Right cardiac atrium (tissue), 5 donors: ENCODE measurements around the gene ZNF473. TPM values are rescaled to one million over a fixed set of nuclear protein-coding genes. Genes with fewer than 3 reads are reported as not detected.
A peak's percentile ranks its signal among the peaks of the same experiment; 100 is the strongest.

Experiments used
- ATAC-seq, 2 donors: fragments of 200-7000 bp; cut with Tn5 transposase; one replicate each; pipeline versions ENCODE4 v1.8.0 to v1.9.1; 2020; ENCODE audit warnings: moderate library complexity in 2 of 2, mild to moderate bottlenecking in 1 of 2
- DNase-seq, 3 donors: peaks; one replicate each; pipeline ENCODE4 v3.0.0-alpha.2; 2020
- H3K27ac ChIP-seq: one replicate; pipeline ENCODE4 v1.5.1; 2013; ENCODE audit warnings: mild to moderate bottlenecking, low read length, control low read depth, moderate library complexity
- H3K27me3 ChIP-seq: one replicate; pipeline ENCODE4 v1.6.1; 2013; ENCODE audit not compliant: control insufficient read depth, insufficient read depth
- H3K4me1 ChIP-seq: one replicate; pipeline ENCODE4 v1.6.1; 2013; ENCODE audit warnings: low read length; ENCODE audit not compliant: control insufficient read depth, insufficient read depth
- H3K4me3 ChIP-seq: one replicate; pipeline ENCODE4 v1.5.1; 2013; ENCODE audit warnings: low read length, control low read depth
- H3K9me3 ChIP-seq: one replicate; pipeline ENCODE4 v1.6.1; 2013; ENCODE audit warnings: low read length; ENCODE audit not compliant: control insufficient read depth
- WGBS: extraction: QIAGEN DNeasy Blood & Tissue Kit; methylation state at CpG from one replicate; pipeline ENCODE4 v1.1.7; 2013; 5-methylcytosine and 5-hydroxymethylcytosine counted together
- intact Hi-C, 4 donors: fragments of 100-400 bp; cut with DNase I; formaldehyde crosslinking; loops; one replicate each; pipeline versions ENCODE4 v1.11.0 to v1.14.0; 2022 to 2023
- long read RNA-seq, 4 donors: library from polyadenylated mRNA; unstranded; transcript quantifications; one replicate each; pipeline ENCODE4 v2.0.0, GENCODE V29; 2020 to 2021
- polyA plus RNA-seq: library from polyadenylated mRNA; stranded (reverse); fragments of 200-250 nt; gene quantifications from one replicate; pipeline ENCODE4 v1.2.3, GENCODE V29; 2013
- total RNA-seq, 4 donors: library from RNA; stranded (reverse); fragmentation: NEBNext Ultra II Directional; extraction: Animal tissue kit (Norgen Biotek cat#: 25700); gene quantifications; one replicate each; pipeline ENCODE4 v1.2.1, GENCODE V29; 2021
- donor health status: healthy with polysubstance abuse.
- donor health status: DM: no; HTN: yes; CAD: no.
- donor health status: DM: no; HTN: no; CAD: no.
- donor health status: DM: no; HTN: yes; CAD: no; lungs with severe emphysema.
- donor health status: DM: yes; HTN: yes; CAD: no.

ZNF473 gene
- total RNA-seq (1 to 10 TPM; 3.9 to 5.5 (median 5.1) TPM), polyA plus RNA-seq (2.1 TPM)
- long read RNA-seq, donor 1, full-length matches to known transcripts: 10 of 10 reads
- long read RNA-seq, donor 1, partial matches to known transcripts: 0 of 10 reads
- long read RNA-seq, donor 1, other reads (novel, unspliced or antisense): 0 of 10 reads
- long read RNA-seq, donor 2, full-length matches to known transcripts: 3 of 4 reads
- long read RNA-seq, donor 2, partial matches to known transcripts: 0 of 4 reads
- long read RNA-seq, donor 2, other reads (novel, unspliced or antisense): 1 of 4 reads
- long read RNA-seq, donor 3, full-length matches to known transcripts: 22 of 29 reads
- long read RNA-seq, donor 3, partial matches to known transcripts: 1 of 29 reads
- long read RNA-seq, donor 3, other reads (novel, unspliced or antisense): 6 of 29 reads
- long read RNA-seq, donor 4, full-length matches to known transcripts: 1 of 2 reads
- long read RNA-seq, donor 4, partial matches to known transcripts: 0 of 2 reads
- long read RNA-seq, donor 4, other reads (novel, unspliced or antisense): 1 of 2 reads

DNA sequence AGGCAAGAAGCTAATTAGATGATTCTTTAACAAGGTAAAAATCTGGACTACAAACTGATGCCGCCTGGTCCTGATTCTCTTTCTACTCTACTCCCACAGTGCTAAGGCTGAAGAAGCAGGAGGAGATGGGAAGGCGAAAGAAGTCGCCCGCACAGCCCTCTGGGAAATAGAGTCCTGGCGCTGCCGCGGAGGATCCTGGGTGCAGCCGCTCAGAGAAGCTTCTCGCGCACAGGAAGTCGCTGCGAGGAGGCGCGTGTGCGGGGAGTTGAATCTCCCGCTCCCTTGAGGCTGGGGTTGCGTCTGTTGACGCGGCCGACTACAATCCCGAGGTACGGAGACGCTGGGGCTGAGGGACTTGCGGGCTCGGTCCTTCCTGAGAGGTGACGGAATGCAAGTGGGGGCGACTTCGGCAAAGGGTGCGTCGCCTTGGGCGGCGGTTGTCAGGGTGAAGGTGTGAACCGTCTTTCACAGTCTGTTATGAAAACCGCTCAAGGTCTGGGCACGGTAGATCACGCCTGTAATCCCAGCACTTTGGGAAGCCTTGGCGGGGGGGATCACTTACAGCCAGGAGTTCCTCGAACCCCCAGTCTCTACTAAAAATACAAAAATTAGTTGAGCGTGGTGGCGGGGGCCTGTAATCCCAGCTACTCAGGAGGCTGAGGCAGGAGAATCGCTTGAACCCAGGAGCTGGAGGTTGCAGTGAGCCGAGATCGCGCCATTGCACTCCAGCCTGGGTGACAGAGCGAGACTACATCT, at the start of gene ZNF473:
Gene ZNF473 (plus strand): TSS at position 212 of the 756 bp plus-strand sequence. CDS start 5,078 bp downstream, outside the sequence.
- 8% methylated on average over 45 of the region's 45 CpGs for WGBS

DNA sequence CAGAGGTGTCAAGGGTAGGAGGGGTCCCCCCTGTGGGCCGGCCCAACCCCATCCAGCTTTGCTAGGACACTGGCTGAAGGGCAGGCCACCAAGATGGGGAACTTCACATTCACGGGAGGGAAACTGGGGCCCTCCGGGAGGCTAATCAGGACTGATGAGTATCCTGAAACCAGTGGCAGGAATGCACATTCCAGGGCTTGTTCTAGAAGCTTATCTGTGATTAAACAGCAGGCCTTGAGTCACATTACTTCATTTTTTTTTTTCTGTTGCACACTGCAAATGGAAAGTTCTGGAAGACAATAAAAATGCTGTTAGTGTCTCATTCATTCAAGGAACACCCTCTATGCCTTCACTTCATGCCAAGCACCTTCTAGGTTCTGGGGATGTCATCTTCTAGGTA, 49.3 kb upstream of the ZNF473 start:
- DNase-seq (peak in 1 of 3 donors; percentile 24), ATAC-seq (no peak)
- WGBS: 61% methylated on average over 3 of the region's 3 CpGs
- H3K27ac ChIP-seq: no peak overlapping the region
- H3K4me3 ChIP-seq: no peak overlapping the region
- no peaks in the 10 kb centered on the region for H3K9me3 ChIP-seq
- intact Hi-C loops: no loop called here
- no peaks in the 10 kb centered on the region for H3K4me1 ChIP-seq
- no peaks in the 10 kb centered on the region for H3K27me3 ChIP-seq

More for the DNA sequence above, at the start of gene ZNF473:
- ATAC-seq (peak; percentile 93 to 94), DNase-seq (peak; percentile 95 to 98 (median 97))
- intact Hi-C loops: no loop called here
- Histone ChIP-seq H3K4me3 (peak within 1 kb of the TSS; percentile 83), H3K27ac (peak within 1 kb of the TSS; percentile 73), H3K4me1 (peaks cover 6% of the 10 kb centered on the region), H3K27me3 (no peaks in the 10 kb centered on the region), H3K9me3 (no peaks in the 10 kb centered on the region)

GRCh38 chr19:49977076-49977475, 48.7 kb upstream of the ZNF473 start:
- no peak for ATAC-seq
- Histone ChIP-seq H3K4me3 (no peak overlapping the region), H3K9me3 (no peaks in the 10 kb centered on the region), H3K4me1 (no peaks in the 10 kb centered on the region), H3K27ac (no peak overlapping the region), H3K27me3 (no peaks in the 10 kb centered on the region)
- intact Hi-C loops: no loop called here
- peak in 1 of 3 donors; percentile 16 for DNase-seq
- WGBS: 84% methylated on average over 13 of the region's 13 CpGs

DNA sequence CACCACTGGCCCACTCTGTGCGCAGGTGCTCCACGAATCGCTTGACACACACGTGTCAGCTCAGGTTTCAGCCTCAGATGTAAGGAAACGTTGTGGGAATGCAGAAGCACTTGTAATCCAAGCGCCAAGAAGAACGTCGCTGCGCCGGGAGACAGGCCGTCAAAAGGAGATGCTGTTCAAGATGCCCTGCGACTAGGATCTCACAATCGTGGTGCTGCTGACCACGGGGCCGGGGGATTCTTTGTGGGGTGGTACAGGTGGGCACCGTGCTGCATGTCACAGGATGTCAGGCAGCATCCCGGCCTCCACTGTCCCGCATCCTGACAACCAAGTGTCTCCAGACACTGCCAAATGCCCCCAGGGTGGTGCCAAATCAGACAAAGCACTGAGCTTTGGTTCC, 47.9 kb upstream of the ZNF473 start:
- H3K27ac ChIP-seq: no peak overlapping the region
- peak in 1 of 3 donors; percentile 17 for DNase-seq
- WGBS: 87% methylated on average over 18 of the region's 18 CpGs

DNA sequence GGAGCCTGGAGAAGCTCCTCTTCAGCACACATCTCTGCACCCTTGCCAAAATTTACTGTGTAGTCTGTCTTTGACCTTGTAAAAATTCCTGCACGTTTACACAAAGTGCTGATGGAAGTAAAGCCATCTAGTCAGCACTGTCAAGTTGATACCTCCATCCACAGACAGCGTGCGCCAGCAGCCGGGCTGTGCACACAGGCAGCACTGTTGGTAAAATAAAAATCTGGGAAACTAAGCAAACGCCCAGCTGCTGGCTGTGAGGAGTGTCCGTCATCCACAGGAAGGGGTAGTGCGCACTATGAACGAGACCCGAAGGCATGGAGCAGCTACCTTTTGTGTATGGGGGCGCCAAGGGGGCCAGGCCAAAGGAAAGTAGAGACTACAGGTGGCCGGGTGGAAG, 47.5 kb upstream of the ZNF473 start:
- H3K9me3 ChIP-seq: no peaks in the 10 kb centered on the region
- no peak overlapping the region for H3K4me3 ChIP-seq
- H3K4me1 ChIP-seq: no peaks in the 10 kb centered on the region
- ATAC-seq (no peak), DNase-seq (peak in 1 of 3 donors; percentile 16)
- no peaks in the 10 kb centered on the region for H3K27me3 ChIP-seq
- no peak overlapping the region for H3K27ac ChIP-seq
- intact Hi-C loops: no loop called here
- WGBS: 82% methylated on average over 11 of the region's 11 CpGs

More for the DNA sequence above, 47.9 kb upstream of the ZNF473 start:
- Histone ChIP-seq H3K4me1 (no peaks in the 10 kb centered on the region), H3K9me3 (no peaks in the 10 kb centered on the region), H3K4me3 (no peak overlapping the region), H3K27me3 (no peaks in the 10 kb centered on the region)
- intact Hi-C loops: no loop called here
- no peak for ATAC-seq

DNA sequence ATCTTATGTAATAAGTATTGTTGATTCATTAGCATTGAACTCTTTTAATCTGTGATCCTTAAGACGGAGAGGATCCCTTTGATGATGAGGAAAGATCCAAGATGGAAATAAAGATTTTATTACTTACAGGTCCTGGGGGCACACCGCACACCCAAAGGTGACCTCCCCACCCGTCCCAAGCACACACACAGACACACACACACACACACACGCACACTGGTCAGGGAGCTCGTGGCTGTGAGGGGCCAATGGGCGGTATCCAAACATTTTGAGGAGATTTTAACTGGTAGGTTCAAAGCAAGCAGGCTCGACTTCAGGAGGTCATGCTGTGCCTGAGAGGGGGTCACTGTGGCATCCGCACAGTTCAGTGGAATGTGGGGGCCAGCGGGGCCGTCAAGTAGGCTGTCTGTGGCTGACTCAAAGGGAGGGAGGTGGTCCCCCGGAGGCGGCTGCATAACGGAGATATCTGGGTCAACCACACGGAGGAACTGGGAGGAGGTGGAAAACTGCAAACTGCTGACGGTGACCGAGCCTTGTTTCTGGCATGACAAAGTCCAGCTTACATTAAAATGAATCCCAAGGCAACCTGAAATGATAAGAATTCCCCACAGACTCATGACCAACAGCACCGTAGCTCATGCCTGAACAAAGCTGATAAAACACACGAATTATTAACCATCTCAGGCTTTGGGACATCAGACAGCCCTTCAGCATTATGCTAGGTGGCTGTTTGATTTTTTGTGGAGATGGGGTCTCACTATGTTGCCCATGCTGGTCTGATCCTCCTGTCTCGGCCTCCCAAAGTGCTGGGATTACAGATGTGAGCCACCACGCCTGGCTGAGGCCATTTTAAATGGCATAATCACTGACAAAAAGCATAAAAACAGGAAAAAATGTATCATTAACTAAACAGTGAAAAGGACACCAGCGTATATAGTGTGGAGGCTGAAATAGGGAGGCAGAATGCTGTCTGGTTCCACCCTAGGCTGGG, 43.9 kb upstream of the ZNF473 start:
- 70% methylated on average over 21 of the region's 21 CpGs for WGBS
- ATAC-seq (no peak), DNase-seq (peak in 1 of 3 donors; percentile 17)
- no peaks in the 10 kb centered on the region for H3K4me1 ChIP-seq
- intact Hi-C loops: loop anchor here in 3 of 4 donors (2.0 to 5.0 kb wide), 2 partner anchors 43 to 45 kb away; no protein-coding TSS in a partner anchor
- no peaks in the 10 kb centered on the region for H3K9me3 ChIP-seq
- no peak overlapping the region for H3K27ac ChIP-seq
- H3K27me3 ChIP-seq: no peaks in the 10 kb centered on the region
- no peak overlapping the region for H3K4me3 ChIP-seq

DNA sequence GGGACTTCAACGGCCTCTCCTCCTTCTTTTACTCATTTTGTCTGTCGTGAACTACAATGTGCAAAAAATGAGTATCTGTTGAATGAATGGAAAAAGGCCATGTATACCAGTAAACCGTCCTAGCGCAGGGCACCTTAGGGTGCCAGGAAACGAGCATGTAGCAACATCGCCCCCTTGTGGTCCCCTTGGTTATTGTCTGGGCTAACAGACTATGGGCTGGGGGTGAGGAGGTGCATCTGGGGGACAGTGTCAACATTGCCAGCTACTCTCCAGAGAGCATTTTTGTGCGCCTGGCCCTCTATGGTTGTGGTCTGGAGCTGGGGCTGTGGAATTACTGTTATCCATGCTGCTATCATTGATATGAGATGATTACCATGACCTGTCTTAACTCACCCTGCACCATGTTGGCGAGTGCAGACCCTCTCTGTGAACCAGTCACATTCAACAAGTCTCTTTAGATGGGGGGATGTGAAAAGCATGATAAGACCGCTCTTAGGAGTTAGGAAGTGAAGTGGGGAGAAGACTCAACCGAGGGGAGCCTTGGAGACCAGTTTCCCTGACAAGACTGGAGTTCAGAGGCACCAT, 42.1 kb upstream of the ZNF473 start:
- intact Hi-C loops: loop anchor here (1.0 to 5.0 kb wide), 3 partner anchors 45 to 46 kb away; no protein-coding TSS in a partner anchor
- H3K4me1 ChIP-seq: no peaks in the 10 kb centered on the region
- H3K4me3 ChIP-seq: no peak overlapping the region
- peak; percentile 47 to 58 for ATAC-seq
- no peak overlapping the region for H3K27ac ChIP-seq
- H3K27me3 ChIP-seq: no peaks in the 10 kb centered on the region
- 42% methylated on average over 10 of the region's 10 CpGs for WGBS
- DNase-seq: peak in 2 of 3 donors; percentile 64 to 84
- H3K9me3 ChIP-seq: no peaks in the 10 kb centered on the region

GRCh38 chr19:49984491-49984890, 41.3 kb upstream of the ZNF473 start:
- H3K4me1 ChIP-seq: no peaks in the 10 kb centered on the region
- H3K27ac ChIP-seq: no peak overlapping the region
- H3K4me3 ChIP-seq: no peak overlapping the region
- H3K9me3 ChIP-seq: no peaks in the 10 kb centered on the region
- DNase-seq (peak in 1 of 3 donors; percentile 7), ATAC-seq (no peak)
- intact Hi-C loops: loop anchor here in 2 of 4 donors (5.0 kb wide), 1 partner anchor 47 kb away; no protein-coding TSS in a partner anchor
- 89% methylated on average over 11 of the region's 11 CpGs for WGBS
- no peaks in the 10 kb centered on the region for H3K27me3 ChIP-seq

- no peak overlapping the region for H3K27ac ChIP-seq
- intact Hi-C loops: no loop called here
- H3K4me3 ChIP-seq: no peak overlapping the region
- no peak for DNase-seq
- no peaks in the 10 kb centered on the region for H3K27me3 ChIP-seq
- no peaks in the 10 kb centered on the region for H3K4me1 ChIP-seq
- ATAC-seq: no peak
- no peaks in the 10 kb centered on the region for H3K9me3 ChIP-seq
- WGBS: 71% methylated on average over 3 of the region's 3 CpGs
These were observed 39.9 kb upstream of the ZNF473 start for GRCh38 chr19:49985871-49986270.

GRCh38 chr19:49986354-49986753, 39.5 kb upstream of the ZNF473 start:
- H3K4me1 ChIP-seq: no peaks in the 10 kb centered on the region
- DNase-seq: no peak
- H3K9me3 ChIP-seq: no peaks in the 10 kb centered on the region
- H3K27me3 ChIP-seq: no peaks in the 10 kb centered on the region
- no peak overlapping the region for H3K27ac ChIP-seq
- no peak for ATAC-seq
- 93% methylated on average over 10 of the region's 10 CpGs for WGBS
- no peak overlapping the region for H3K4me3 ChIP-seq
- intact Hi-C loops: no loop called here
